Thoracic aorta (tissue), 2 donors: ENCODE measurements around the gene AMBP. TPM values are rescaled to one million over a fixed set of nuclear protein-coding genes. Genes with fewer than 3 reads are reported as not detected.

Experiments used
- ATAC-seq: fragments of 150-250 bp; one replicate; pipeline ENCODE4 v1.8.0; 2017; ENCODE audit warnings: low read depth; ENCODE audit not compliant: insufficient number of reproducible peaks, low FRiP score
- DNase-seq: peaks from one replicate; pipeline ENCODE4 v3.0.0-alpha.2; 2020; ENCODE audit warnings: low spot score
- H3K27ac ChIP-seq, 2 donors: fragments of 200-600 bp; sonication (generic); 1 replicate in 1 of 2; 2 replicates in 1 of 2; pipeline ENCODE4 v1.5.1; 2016; ENCODE audit warnings: mild to moderate bottlenecking in 2 of 2, moderate library complexity in 2 of 2
- H3K27me3 ChIP-seq: fragments of 200-600 bp; sonication (generic); replicated peaks from 2 replicates; pipeline ENCODE4 v1.6.0; 2016; ENCODE audit warnings: mild to moderate bottlenecking; ENCODE audit not compliant: insufficient read depth
- H3K36me3 ChIP-seq: fragments of 200-600 bp; sonication (generic); one replicate; pipeline ENCODE4 v1.5.1; 2016
- H3K4me1 ChIP-seq, 2 donors: fragments of 200-600 bp; sonication (generic); 1 replicate in 1 of 2; 2 replicates in 1 of 2; pipeline versions ENCODE4 v1.5.1 to v1.6.0; 2016; ENCODE audit warnings: low read depth in 2 of 2, mild to moderate bottlenecking in 1 of 2; ENCODE audit not compliant: control insufficient read depth in 1 of 2
- H3K4me3 ChIP-seq: fragments of 200-600 bp; sonication (generic); 2 replicates; pipeline ENCODE4 v1.5.1; 2016; ENCODE audit warnings: mild to moderate bottlenecking
- H3K9me3 ChIP-seq: fragments of 200-600 bp; sonication (generic); 2 replicates; pipeline ENCODE4 v1.5.1; 2016
- total RNA-seq, 2 donors: library from RNA; depleted of rRNA; stranded (reverse); fragments of >200 nt; gene quantifications; one replicate each; pipeline versions ENCODE4 v1.1.0 to v1.2.3, GENCODE V29; 2016
- TF ChIP-seq, protein P1 (sequence below): fragments of 200-600 bp; sonication (generic); IDR thresholded peaks from one replicate; pipeline ENCODE4 v1.5.1; 2019; ENCODE audit warnings: antibody characterized with exemption

Gene AMBP
- total RNA-seq, 2 donors from 2014 or later, result not detected

DNA sequence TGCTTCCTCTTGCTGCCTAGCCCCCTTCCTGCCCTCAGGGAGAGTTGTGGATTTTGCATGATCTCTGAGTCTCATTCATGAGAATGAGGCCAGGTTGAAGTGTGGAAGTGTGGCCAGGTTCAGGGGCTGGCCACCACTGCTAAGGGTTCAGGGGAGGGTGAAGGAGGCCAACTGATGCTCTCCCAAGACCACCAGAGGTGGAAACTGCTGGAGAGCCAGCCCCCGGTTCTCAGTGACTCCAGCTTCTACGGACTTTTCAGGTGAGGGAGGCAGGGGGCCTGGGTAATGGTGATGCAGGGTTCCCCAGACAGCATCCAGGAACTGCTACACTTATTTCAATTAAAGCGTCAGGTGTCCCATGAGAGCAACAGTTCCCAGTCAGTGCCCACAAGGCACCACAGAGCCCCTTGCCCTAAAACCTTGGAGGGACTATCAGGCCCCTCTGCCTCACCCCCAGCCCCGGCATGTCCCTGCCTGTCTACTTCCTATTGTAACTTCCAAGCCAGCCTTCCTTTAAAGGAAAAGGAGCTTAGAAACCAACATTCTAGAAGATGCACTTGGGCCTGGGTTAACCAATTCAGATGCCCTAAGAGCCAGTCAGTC, 50.1 kb downstream of the AMBP start:
- Histone ChIP-seq H3K27ac (no peak overlapping the region), H3K9me3 (peaks cover 12% of the 10 kb centered on the region), H3K36me3 (peaks cover 37% of the 10 kb centered on the region), H3K4me1 (peaks cover 0 to 9% of the 10 kb centered on the region in 2 donors), H3K4me3 (no peak overlapping the region), H3K27me3 (no peaks in the 10 kb centered on the region)
- TF ChIP-seq, protein P1, sequence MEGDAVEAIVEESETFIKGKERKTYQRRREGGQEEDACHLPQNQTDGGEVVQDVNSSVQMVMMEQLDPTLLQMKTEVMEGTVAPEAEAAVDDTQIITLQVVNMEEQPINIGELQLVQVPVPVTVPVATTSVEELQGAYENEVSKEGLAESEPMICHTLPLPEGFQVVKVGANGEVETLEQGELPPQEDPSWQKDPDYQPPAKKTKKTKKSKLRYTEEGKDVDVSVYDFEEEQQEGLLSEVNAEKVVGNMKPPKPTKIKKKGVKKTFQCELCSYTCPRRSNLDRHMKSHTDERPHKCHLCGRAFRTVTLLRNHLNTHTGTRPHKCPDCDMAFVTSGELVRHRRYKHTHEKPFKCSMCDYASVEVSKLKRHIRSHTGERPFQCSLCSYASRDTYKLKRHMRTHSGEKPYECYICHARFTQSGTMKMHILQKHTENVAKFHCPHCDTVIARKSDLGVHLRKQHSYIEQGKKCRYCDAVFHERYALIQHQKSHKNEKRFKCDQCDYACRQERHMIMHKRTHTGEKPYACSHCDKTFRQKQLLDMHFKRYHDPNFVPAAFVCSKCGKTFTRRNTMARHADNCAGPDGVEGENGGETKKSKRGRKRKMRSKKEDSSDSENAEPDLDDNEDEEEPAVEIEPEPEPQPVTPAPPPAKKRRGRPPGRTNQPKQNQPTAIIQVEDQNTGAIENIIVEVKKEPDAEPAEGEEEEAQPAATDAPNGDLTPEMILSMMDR, result no peak
- ATAC-seq, result no peak
- no peak for DNase-seq

DNA sequence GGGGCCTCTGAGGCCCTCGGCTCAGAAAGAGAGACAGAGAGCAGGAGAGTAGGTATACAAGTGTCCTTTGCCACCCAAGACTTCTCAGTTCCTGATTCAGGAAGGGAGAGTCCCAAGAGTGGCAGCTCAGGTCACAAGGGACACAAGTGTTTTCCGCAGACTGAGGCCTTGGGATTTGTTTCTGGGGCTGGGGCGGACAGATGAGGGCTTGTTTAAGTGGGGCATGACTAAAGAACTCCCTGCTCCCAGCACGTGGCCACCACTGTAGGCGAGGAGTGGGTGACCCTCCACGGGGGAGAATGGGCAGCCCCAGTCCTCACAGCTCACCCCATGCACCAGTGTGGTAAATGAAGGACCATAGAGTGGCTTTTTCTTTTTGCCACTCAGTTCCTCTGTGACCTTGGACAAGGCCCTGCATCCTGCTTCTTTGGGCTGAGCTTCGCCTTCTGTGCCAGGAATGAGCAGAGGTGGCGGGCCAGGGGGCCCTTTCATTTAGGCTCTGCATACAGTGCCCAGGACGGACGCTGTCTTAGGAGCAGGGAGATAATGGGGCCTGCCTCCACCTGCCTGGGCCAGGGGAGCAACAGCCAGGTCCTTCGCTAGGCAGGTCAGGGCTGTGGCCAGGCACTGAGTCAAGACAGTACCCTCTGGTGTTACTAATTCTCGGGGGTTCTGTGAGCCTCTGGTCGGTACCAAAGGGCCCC, 50.8 kb downstream of the AMBP start:
- H3K36me3 ChIP-seq, result peaks cover 37% of the 10 kb centered on the region
- TF ChIP-seq, protein P1, result no peak

GRCh38 chr9:114026335-114026734, 51.8 kb downstream of the AMBP start:
- TF ChIP-seq, protein P1, result no peak
- Histone ChIP-seq H3K36me3 (peaks cover 37% of the 10 kb centered on the region), H3K4me3 (no peak overlapping the region), H3K27me3 (no peaks in the 10 kb centered on the region), H3K27ac (no peak overlapping the region), H3K9me3 (peaks cover 16% of the 10 kb centered on the region), H3K4me1 (no peaks in the 10 kb centered on the region)
- DNase-seq (no peak), ATAC-seq (no peak)

More for the DNA sequence above, 50.8 kb downstream of the AMBP start:
- ATAC-seq (no peak), DNase-seq (no peak)
- H3K4me1 ChIP-seq, result peaks cover 0 to 3% of the 10 kb centered on the region in 2 donors
- no peaks in the 10 kb centered on the region for H3K27me3 ChIP-seq
- H3K4me3 ChIP-seq, result no peak overlapping the region
- no peak overlapping the region for H3K27ac ChIP-seq
- peaks cover 16% of the 10 kb centered on the region for H3K9me3 ChIP-seq

DNA sequence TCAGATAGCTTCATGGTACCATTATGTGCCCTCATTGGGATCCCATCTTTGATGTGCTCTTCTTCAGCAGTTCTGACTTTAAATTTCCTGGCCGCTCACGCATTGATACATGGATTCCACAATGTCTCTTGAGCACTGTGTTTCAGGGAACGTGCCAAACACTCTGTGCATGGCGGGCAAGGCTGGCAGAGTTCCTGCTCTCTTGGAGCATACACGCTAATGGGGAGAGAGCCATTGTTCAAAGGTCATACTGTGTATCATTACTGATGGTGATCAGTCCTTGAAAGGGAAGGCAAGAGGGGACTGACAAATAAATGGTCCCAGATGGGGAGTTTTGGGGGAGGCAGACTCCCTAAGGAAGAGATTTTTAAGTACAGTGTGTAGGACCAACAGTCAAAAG, 52.3 kb downstream of the AMBP start:
- no peak for ATAC-seq
- Histone ChIP-seq H3K4me3 (no peak overlapping the region), H3K27me3 (no peaks in the 10 kb centered on the region), H3K9me3 (peaks cover 16% of the 10 kb centered on the region), H3K36me3 (peaks cover 37% of the 10 kb centered on the region), H3K4me1 (no peaks in the 10 kb centered on the region), H3K27ac (no peak overlapping the region)
- TF ChIP-seq, protein P1, result no peak
- no peak for DNase-seq

- Histone ChIP-seq H3K9me3 (peaks cover 16% of the 10 kb centered on the region), H3K4me3 (no peak overlapping the region), H3K27ac (no peak overlapping the region), H3K27me3 (no peaks in the 10 kb centered on the region), H3K4me1 (no peaks in the 10 kb centered on the region), H3K36me3 (peaks cover 32% of the 10 kb centered on the region)
- DNase-seq (no peak), ATAC-seq (no peak)
- TF ChIP-seq, protein P1, result no peak
These were observed 52.8 kb downstream of the AMBP start for GRCh38 chr9:114025196-114025753.
